Stimulated activated CD8-positive, alpha-beta memory T cell treated with anti-CD3 and anti-CD28 coated beads, Interleukin-7, amount 100 ng/mL, for 4 hours (primary cell): ENCODE data around the gene EIF3L.

Experiments
- DNase-seq, 2 donors: peaks; one replicate each; pipeline ENCODE4 v3.0.0-alpha.2; 2020; ENCODE audit warnings: low read depth in 2 of 2

Gene EIF3L

GRCh38 chr22:37926771-37927636 lies 77.8 kb downstream of the EIF3L start:
- DNase-seq = no peak

- DNase-seq = no peak
Observed at GRCh38 chr22:37927637-37927936, 78.4 kb downstream of the EIF3L start.

- no peak for DNase-seq
Observed at GRCh38 chr22:37929390-37929789, 80.2 kb downstream of the EIF3L start.

DNA sequence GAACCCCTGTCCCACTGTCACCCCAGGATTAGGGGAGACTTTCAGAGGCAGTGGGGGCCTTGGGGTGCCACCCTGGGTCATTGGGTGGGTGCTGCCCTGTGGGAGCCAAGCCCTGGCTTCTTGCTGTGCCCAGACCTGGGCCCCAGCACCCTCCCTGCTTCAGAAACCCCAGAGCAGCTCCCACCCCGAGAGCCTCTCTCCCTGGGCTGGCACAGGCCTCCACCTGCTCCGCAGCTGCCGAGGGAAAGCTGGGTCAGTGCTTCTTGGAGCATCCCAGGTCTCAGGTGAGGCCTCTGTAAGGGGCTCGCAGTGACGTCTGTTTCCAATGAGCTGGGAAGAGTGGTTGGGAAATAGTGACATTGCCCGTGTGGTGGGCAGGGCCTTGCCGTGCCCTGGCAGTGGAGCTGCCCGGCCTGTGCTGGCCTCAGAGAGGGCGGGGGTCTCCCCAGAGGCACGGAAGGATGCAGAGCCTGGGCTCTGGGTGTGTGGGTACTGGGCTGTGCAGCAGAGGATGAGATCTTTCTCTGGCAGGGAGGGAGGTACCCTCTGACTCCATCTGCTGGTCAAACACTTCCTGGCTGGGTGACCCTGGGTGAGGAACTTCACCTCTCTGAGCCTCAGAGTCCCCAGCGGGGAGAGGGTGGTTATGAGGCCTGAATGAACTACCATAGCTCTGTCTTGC lies 81.2 kb downstream of the EIF3L start:
- DNase-seq = no peak

DNA sequence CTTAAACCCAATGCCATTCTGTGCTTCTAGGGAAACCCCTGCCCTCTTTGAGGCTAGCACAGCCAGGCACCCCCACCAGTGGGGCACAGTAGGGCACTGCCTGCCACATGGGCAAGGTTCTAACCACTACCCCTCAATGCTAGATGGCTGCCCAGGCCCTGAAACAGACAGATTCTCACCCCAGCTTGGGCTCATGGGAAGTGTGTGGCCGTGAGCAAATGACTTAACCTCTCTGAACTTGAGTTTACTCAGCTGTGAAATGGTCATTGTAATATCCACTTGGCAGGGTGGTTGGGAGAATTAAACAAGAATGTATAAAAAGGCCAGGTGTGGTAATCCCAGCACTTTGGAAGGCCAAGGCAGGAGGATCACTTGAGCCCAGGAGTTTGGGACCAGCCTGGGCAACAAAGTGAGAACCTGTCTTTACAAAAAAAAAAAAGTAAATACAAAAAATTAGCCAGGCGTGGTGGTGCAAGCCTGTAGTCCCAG lies 81.8 kb downstream of the EIF3L start:
- DNase-seq = no peak

DNA sequence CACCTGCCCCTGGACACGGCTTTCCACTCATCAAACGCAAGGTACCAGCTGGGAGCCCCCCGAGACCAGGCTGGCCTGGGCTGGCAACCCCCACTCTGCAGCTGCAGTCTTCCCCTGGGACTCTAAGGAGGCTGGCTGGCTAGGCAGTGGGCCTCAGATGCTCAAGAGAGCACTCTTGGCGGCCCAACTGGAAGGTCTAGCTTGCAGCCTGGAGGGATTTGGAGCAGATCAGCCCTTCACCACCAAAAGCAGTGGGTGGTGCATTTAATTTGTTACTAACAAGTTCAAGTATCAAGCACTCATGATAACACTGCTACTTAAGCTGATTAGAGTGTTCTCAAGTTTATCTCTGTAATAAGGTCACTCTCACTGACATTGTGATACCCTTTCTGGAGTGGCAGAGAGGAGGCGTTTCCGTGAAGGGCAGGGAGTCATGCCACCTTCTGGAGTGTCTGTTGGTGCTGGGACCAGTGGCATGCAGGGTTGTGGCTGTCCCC lies 82.7 kb downstream of the EIF3L start:
- DNase-seq = no peak

DNA sequence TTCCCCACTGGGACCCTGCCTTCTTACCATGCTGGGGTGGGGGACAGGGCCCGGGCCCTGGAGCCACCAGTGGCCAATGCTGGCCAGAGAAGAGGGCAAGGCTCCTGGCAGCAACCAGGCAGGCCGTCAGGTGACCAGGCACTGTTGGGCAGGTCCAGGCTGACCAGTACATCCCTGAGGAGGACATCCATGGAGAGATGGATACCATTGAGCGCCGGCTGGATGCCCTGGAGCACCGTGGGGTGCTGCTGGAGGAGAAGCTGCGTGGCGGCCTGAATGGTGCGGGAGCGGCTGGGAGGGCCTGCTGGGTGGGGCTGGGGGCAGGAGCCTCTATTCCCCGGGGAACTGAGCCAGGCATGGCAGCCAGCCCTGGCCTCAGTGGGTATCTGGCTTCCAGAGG lies 83.2 kb downstream of the EIF3L start:
- no peak for DNase-seq

- no peak for DNase-seq
Observed at GRCh38 chr22:37932821-37933578, 83.8 kb downstream of the EIF3L start.

DNA sequence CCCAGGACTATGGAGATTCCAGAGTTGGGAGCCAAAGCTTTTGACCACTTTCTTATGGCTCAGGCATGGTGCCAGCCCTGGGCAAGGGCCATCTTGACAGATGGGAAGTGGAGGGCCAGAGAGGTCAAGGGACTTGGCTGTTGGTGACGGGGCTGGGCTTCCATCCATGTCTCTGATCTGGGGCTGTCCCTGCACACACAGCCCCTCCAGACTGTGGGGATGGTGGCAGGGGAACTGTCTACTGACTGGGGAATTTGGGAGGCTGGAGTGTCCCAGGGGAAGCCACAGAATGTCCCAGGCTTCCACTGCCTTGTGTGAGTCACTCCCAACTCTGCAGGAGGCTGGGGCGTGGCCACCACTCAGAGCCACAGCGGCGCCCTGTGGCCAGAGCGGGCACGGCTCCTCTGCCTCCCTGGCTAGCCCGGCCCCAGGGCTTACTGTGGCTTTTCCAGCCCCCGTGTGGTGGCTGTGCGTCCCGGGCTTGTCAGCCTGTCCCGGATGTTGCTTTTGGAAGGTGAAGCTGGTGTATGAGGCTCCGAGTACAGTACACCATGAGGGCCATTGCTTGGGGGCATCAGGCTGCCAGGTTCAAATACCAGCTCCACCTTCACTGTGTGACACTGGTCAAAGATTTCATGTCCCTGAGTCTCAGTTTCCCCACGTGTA lies 84.6 kb downstream of the EIF3L start:
- DNase-seq = peak; percentile 46 to 69
